Measurements from ENCODE around the gene KRTAP5-6. TPM values are rescaled to one million over a fixed set of nuclear protein-coding genes. Genes with fewer than 3 reads are reported as not detected.

KRTAP5-6 gene
- total and polyA plus RNA-seq, 2 donors (not counting 1 experiment from before 2014, with no cell fraction given), result not detected

- H3K4me3 ChIP-seq (ENCODE audit: control extremely low read depth in 1 of 5, extremely low read depth in 1 of 5, insufficient read depth in 1 of 5, low read depth in 2 of 5, low read length in 4 of 5), result no peak overlapping the region
- CTCF ChIA-PET, result interaction anchor here (1.1 kb wide), 1 partner anchor 44 kb away, joined by 3 read pairs; no protein-coding TSS in a partner anchor
- H3K27me3 Mint-ChIP-seq, result peaks cover 19% of the 10 kb centered on the region
- 94% methylated on average over 35 of the region's 35 CpGs for WGBS (ENCODE audit: insufficient coverage)
- H3K9me3 Mint-ChIP-seq (ENCODE audit: insufficient read depth), result no peaks in the 10 kb centered on the region
- no peak overlapping the region for H2AFZ ChIP-seq (ENCODE audit: insufficient read depth, low read depth, low read length, poor library complexity, severe bottlenecking)
- peaks cover 0 to 5% (median 2%) of the 10 kb centered on the region in 4 experiments for H3K27me3 ChIP-seq (replicated peaks in 1 of 4; ENCODE audit: control extremely low read depth in 1 of 4, control insufficient read depth in 3 of 4, insufficient read depth in 4 of 4, low read length in 3 of 4)
- H3K9me3 ChIP-seq (ENCODE audit: control extremely low read depth in 1 of 3, control insufficient read depth in 2 of 3, insufficient read depth in 1 of 3, low read length in 2 of 3), result no peaks in the 10 kb centered on the region
- POLR2A ChIA-PET, result interaction anchor here (0.6 kb wide), 1 partner anchor 76 kb away, joined by 6 read pairs; no protein-coding TSS in a partner anchor
- no peak overlapping the region for H3K4me3 Mint-ChIP-seq
- H3K27ac ChIP-seq (ENCODE audit: low read length in 2 of 2), result no peak overlapping the region
- peaks cover 0 to 6% of the 10 kb centered on the region in 2 donors for H3K4me1 ChIP-seq (ENCODE audit: control insufficient read depth in 2 of 2, insufficient read depth in 2 of 2, low read length in 2 of 2)
- intact Hi-C loops (cut with micrococcal nuclease), result no loop called here
- TF ChIP-seq EZH2 (IDR thresholded peaks at IDR 0.05; ENCODE audit: borderline replicate concordance, insufficient read depth, low read depth, low read length, poor library complexity, severe bottlenecking) (no peak), CTCF (IDR thresholded peaks at IDR 0.05) (no peak)
- ATAC-seq (ENCODE audit: low read depth), result no peak
- DNase-seq, result no peak
- H3K4me2 ChIP-seq (replicated peaks; ENCODE audit: low read depth, low read length, poor library complexity, severe bottlenecking), result no peak overlapping the region
- no peaks in the 10 kb centered on the region for H3K4me1 Mint-ChIP-seq
- H3K27ac Mint-ChIP-seq, result no peak overlapping the region
- H3K36me3 ChIP-seq (replicated peaks in 1 of 2; ENCODE audit: control extremely low read depth in 1 of 2, control insufficient read depth in 1 of 2, extremely low read depth in 1 of 2, insufficient read depth in 2 of 2, low read length in 1 of 2), result no peaks in the 10 kb centered on the region
- no peaks in the 10 kb centered on the region for H3K79me2 ChIP-seq (ENCODE audit: control insufficient read depth, insufficient read depth, low read length)
- no peak overlapping the region for H3K9ac ChIP-seq (ENCODE audit: low read length)
- H4K20me1 ChIP-seq (ENCODE audit: control insufficient read depth, insufficient read depth, low read length, poor library complexity, severe bottlenecking), result no peaks in the 10 kb centered on the region
Measured at GRCh38 chr11:1647901-1648652, 48.9 kb upstream of the KRTAP5-6 start.

Measured in B cell (primary cell).